Cardiac muscle cell (in vitro differentiated cells and primary cell): ENCODE results near the gene NME7. TPM values are rescaled to one million over a fixed set of nuclear protein-coding genes. Genes with fewer than 3 reads are reported as not detected.

ENCODE experiments used
- DNase-seq, 2 donors: peaks; one replicate each; pipeline versions ENCODE4 v3.0.0 to v3.0.0-alpha.2; 2010 to 2017; ENCODE audit warnings: low read depth in 1 of 2, low spot score in 1 of 2
- H3K27ac ChIP-seq: fragments of 200-600 bp; sonication (generic); 2 replicates; pipeline ENCODE4 v1.5.1; 2016
- H3K27me3 ChIP-seq: fragments of 200-600 bp; sonication (generic); 2 replicates; pipeline ENCODE4 v1.6.0; 2016; ENCODE audit warnings: control low read depth
- H3K36me3 ChIP-seq: fragments of 200-600 bp; sonication (generic); 2 replicates; pipeline ENCODE4 v1.5.1; 2016; ENCODE audit warnings: control low read depth
- H3K4me1 ChIP-seq: fragments of 200-600 bp; sonication (generic); 2 replicates; pipeline ENCODE4 v1.8.1; 2017; ENCODE audit warnings: low read depth, mild to moderate bottlenecking, mixed run types
- H3K4me3 ChIP-seq: fragments of 200-600 bp; sonication (generic); 2 replicates; pipeline ENCODE4 v1.5.1; 2016; ENCODE audit warnings: mild to moderate bottlenecking
- H3K9me3 ChIP-seq: fragments of 200-600 bp; sonication (generic); 2 replicates; pipeline ENCODE4 v1.5.1; 2017; ENCODE audit warnings: low read depth, mild to moderate bottlenecking, control low read depth
- polyA plus RNA-seq: library from polyadenylated mRNA; unstranded; fragments of >200 nt; fragmentation: Nextera tagmentation; extraction: Ambion mirVana; gene quantifications from 2 replicates; pipeline ENCODE4 v1.2.1, GENCODE V29; 2016
- total RNA-seq: library from RNA; depleted of rRNA; stranded (reverse); fragments of >200 nt; gene quantifications from 2 replicates; pipeline ENCODE4 v1.2.3, GENCODE V29; 2016
- TF ChIP-seq, protein P1 (sequence below): IDR thresholded peaks from 2 replicates; pipeline ENCODE4 v1.5.1; 2012; ENCODE audit warnings: low read depth, mild to moderate bottlenecking, low read length

NME7 gene
- total and polyA plus RNA-seq, 2 experiments from 2014 or later = 10.1 to 110 TPM

DNA sequence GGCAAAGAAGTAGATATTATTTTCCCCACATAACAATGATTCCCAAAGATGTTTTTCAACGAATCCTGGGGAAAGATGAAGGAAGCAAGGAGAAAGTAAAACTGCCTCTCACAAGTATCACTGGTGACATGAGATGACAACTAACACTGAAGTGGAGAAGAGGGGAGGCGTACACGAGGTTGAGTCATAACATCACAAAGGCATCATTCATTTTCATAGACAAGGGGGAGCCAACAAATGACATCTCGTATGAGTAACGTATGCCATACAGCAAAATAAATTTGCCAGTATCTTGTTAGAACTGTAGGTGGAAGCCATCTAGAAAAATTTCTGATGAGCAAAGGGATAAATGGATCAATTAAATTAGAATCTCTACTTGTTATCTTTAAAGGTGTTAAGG is 204.5 kb downstream of the NME7 start:
- peak in 1 of 2 donors; percentile 6 for DNase-seq
- TF ChIP-seq, protein P1, sequence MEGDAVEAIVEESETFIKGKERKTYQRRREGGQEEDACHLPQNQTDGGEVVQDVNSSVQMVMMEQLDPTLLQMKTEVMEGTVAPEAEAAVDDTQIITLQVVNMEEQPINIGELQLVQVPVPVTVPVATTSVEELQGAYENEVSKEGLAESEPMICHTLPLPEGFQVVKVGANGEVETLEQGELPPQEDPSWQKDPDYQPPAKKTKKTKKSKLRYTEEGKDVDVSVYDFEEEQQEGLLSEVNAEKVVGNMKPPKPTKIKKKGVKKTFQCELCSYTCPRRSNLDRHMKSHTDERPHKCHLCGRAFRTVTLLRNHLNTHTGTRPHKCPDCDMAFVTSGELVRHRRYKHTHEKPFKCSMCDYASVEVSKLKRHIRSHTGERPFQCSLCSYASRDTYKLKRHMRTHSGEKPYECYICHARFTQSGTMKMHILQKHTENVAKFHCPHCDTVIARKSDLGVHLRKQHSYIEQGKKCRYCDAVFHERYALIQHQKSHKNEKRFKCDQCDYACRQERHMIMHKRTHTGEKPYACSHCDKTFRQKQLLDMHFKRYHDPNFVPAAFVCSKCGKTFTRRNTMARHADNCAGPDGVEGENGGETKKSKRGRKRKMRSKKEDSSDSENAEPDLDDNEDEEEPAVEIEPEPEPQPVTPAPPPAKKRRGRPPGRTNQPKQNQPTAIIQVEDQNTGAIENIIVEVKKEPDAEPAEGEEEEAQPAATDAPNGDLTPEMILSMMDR = no peak
- H3K4me1 ChIP-seq = peaks cover 13% of the 10 kb centered on the region
- H3K27ac ChIP-seq = no peak overlapping the region
- no peak overlapping the region for H3K4me3 ChIP-seq
- H3K9me3 ChIP-seq = no peaks in the 10 kb centered on the region
- no peaks in the 10 kb centered on the region for H3K27me3 ChIP-seq
- H3K36me3 ChIP-seq = no peaks in the 10 kb centered on the region

DNA sequence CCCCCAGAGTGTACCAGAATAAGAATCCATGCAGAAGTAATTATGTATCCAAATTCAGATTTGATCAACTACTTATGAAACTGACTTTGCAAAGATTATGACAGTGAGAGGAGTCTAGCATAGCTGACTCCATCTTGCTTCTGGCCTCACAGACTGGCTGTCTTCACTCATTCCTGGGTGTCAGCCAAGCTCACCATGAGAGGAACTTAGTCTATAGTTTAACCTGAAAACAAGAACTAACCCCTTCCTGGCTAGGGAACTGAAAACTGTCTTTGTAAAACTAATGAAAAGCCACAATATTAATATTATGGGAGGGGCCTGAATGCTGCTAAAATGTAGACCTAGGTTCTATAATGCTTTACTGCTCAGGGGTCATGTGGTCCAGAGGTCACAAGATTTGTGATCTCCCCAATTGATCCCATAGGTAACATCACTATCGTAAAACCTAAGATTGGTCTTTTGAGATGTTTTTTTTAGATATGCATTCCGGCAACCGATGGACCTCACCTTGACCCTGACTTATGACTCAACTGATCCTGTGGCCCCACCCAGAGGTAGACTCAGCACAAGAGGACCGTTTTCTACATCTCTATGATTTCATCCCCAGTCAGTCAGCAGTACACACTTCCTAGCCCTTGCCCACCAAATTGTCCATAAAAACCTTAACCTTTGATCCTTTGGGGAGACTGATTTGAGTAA is 206.0 kb downstream of the NME7 start:
- no peaks in the 10 kb centered on the region for H3K9me3 ChIP-seq
- H3K27me3 ChIP-seq = no peaks in the 10 kb centered on the region
- peak overlapping the region; percentile 64 for H3K27ac ChIP-seq
- no peaks in the 10 kb centered on the region for H3K36me3 ChIP-seq
- no peak overlapping the region for H3K4me3 ChIP-seq
- TF ChIP-seq, protein P1 = no peak
- peak in 1 of 2 donors; percentile 22 for DNase-seq
- H3K4me1 ChIP-seq = peaks cover 27% of the 10 kb centered on the region

DNA sequence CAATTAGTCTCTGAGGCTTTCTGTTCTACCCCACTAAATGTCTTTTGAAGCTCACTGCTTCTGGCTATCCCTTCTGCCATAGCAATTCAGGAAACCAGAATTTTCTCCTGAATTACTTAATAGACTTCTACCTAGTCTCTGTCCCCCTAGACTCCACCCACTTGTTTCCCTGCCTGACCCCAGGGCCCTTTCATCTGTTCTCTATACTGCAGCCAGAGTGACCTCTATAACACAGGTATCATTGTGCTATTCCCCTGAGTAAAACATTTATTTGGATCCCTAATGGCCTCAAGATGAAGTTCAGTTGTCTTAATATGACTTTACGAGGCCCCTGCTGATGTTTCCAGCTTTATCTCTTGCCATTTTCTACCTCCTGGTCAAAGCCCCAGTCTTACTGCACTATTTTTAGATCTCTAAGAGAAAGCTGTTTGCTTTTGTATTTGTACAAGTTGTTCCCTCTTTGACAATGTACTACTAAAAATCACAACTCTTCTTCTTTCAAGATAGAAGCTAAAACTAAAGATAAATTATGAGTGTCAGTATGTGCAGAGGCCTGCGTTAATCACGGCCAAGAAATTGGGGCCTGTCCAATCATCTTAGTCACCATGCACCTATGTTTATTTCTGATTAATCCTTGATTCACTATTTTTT is 206.6 kb downstream of the NME7 start:
- peak in 1 of 2 donors; percentile 14 for DNase-seq

DNA sequence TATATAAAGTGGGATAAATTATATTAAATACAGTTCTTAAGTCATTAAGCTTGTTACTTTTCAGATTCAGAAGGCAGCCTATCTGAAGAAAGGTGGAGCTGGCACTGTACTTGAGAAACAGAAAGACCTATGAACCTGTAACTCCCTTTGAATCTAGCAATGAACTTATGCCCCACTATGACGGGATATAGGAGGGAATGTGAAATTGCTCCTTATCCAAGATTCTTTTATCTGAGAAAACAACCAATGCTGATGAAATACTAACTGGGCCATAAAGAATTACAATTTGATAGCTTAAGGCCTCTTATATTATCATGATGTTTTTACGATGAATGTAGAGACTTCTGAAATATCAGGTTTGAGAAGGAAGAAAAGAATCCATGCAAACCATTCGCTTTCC is 211.0 kb downstream of the NME7 start:
- H3K9me3 ChIP-seq = no peaks in the 10 kb centered on the region
- no peak overlapping the region for H3K27ac ChIP-seq
- peaks cover 28% of the 10 kb centered on the region for H3K4me1 ChIP-seq
- no peaks in the 10 kb centered on the region for H3K36me3 ChIP-seq
- no peak overlapping the region for H3K4me3 ChIP-seq
- TF ChIP-seq, protein P1 = no peak
- no peaks in the 10 kb centered on the region for H3K27me3 ChIP-seq
- DNase-seq = no peak

More for the DNA sequence above, 206.6 kb downstream of the NME7 start:
- TF ChIP-seq, protein P1 = no peak
- no peaks in the 10 kb centered on the region for H3K27me3 ChIP-seq
- H3K36me3 ChIP-seq = no peaks in the 10 kb centered on the region
- no peaks in the 10 kb centered on the region for H3K9me3 ChIP-seq
- H3K27ac ChIP-seq = peak overlapping the region; percentile 64
- H3K4me3 ChIP-seq = no peak overlapping the region
- H3K4me1 ChIP-seq = peaks cover 28% of the 10 kb centered on the region

DNA sequence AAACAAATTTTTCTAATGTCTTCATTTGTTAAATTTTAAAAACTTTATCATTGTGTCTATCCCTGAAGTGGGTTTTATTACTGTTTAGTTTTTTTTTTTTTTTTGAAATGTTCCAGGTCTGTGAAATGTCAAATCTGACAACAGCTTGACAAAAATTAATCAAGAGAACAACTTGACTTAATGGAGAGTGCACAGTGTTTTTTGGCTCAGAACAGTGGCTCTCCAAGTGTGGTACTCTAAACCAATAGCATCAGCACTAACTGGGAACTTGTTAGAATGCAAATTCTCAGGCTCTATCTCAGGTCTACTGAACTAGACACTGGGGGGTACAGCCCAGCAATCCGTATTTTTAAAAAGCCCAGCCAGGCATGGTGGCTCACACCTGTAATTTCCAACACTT is 211.9 kb downstream of the NME7 start:
- no peaks in the 10 kb centered on the region for H3K36me3 ChIP-seq
- peaks cover 20% of the 10 kb centered on the region for H3K4me1 ChIP-seq
- no peaks in the 10 kb centered on the region for H3K27me3 ChIP-seq
- H3K9me3 ChIP-seq = no peaks in the 10 kb centered on the region
- no peak for DNase-seq
- no peak overlapping the region for H3K4me3 ChIP-seq
- H3K27ac ChIP-seq = no peak overlapping the region
- TF ChIP-seq, protein P1 = no peak
